Stimulated activated effector memory CD8-positive, alpha-beta T cell treated with anti-CD3 and anti-CD28 coated beads, Interleukin-12 subunit alpha, Interleukin-12 subunit beta, amount 100 ng/mL, for 72 hours (primary cell): ENCODE data around the gene IL1RL2.

Experiments
- ATAC-seq: fragments of 150-1000 bp; cut with Tn5 transposase; 2 replicates; pipeline ENCODE4 v1.10.0; 2021
- DNase-seq, 2 donors: peaks; one replicate each; pipeline ENCODE4 v3.0.0; 2021 to 2022; ENCODE audit warnings: low spot score in 2 of 2
- H3K27ac Mint-ChIP-seq: one replicate; pipeline ENCODE4 v1.8.0; 2022; ENCODE audit warnings: mild to moderate bottlenecking, mixed read lengths
- H3K36me3 Mint-ChIP-seq: one replicate; pipeline ENCODE4 v1.8.0; 2022; ENCODE audit warnings: mild to moderate bottlenecking, mixed read lengths
- H3K4me1 Mint-ChIP-seq: one replicate; pipeline ENCODE4 v1.8.0; 2022; ENCODE audit warnings: mixed read lengths
- H3K4me3 Mint-ChIP-seq: one replicate; pipeline ENCODE4 v1.8.0; 2022; ENCODE audit warnings: mild to moderate bottlenecking, mixed read lengths
- H3K9me3 Mint-ChIP-seq: one replicate; pipeline ENCODE4 v1.8.0; 2022; ENCODE audit warnings: mixed read lengths

Gene IL1RL2

GRCh38 chr2:102204638-102205037 lies 17.8 kb downstream of the IL1RL2 start:
- H3K9me3 Mint-ChIP-seq = peaks cover 5% of the 10 kb centered on the region
- DNase-seq (no peak), ATAC-seq (no peak)
- no peak overlapping the region for H3K27ac Mint-ChIP-seq
- H3K36me3 Mint-ChIP-seq = no peaks in the 10 kb centered on the region
- no peaks in the 10 kb centered on the region for H3K4me1 Mint-ChIP-seq
- no peak overlapping the region for H3K4me3 Mint-ChIP-seq

- H3K36me3 Mint-ChIP-seq = no peaks in the 10 kb centered on the region
- no peak for DNase-seq
- H3K4me3 Mint-ChIP-seq = no peak overlapping the region
- no peaks in the 10 kb centered on the region for H3K4me1 Mint-ChIP-seq
- peaks cover 5% of the 10 kb centered on the region for H3K9me3 Mint-ChIP-seq
- no peak overlapping the region for H3K27ac Mint-ChIP-seq
- ATAC-seq = no peak
These were observed 20.0 kb downstream of the IL1RL2 start for GRCh38 chr2:102206666-102207341.

- H3K36me3 Mint-ChIP-seq = no peaks in the 10 kb centered on the region
- DNase-seq = no peak
- peaks cover 5% of the 10 kb centered on the region for H3K9me3 Mint-ChIP-seq
- ATAC-seq = no peak
- no peaks in the 10 kb centered on the region for H3K4me1 Mint-ChIP-seq
- no peak overlapping the region for H3K27ac Mint-ChIP-seq
- no peak overlapping the region for H3K4me3 Mint-ChIP-seq
These were observed 22.0 kb downstream of the IL1RL2 start for GRCh38 chr2:102208774-102209173.

- Mint-ChIP-seq H3K9me3 (peaks cover 5% of the 10 kb centered on the region), H3K4me1 (no peaks in the 10 kb centered on the region), H3K27ac (no peak overlapping the region), H3K36me3 (no peaks in the 10 kb centered on the region), H3K4me3 (no peak overlapping the region)
- ATAC-seq = no peak
- no peak for DNase-seq
These were observed 22.7 kb downstream of the IL1RL2 start for GRCh38 chr2:102209474-102209873.

- H3K9me3 Mint-ChIP-seq = peaks cover 31% of the 10 kb centered on the region
- DNase-seq (no peak), ATAC-seq (no peak)
- H3K4me1 Mint-ChIP-seq = peaks cover 10% of the 10 kb centered on the region
- H3K27ac Mint-ChIP-seq = no peak overlapping the region
- H3K36me3 Mint-ChIP-seq = no peaks in the 10 kb centered on the region
- no peak overlapping the region for H3K4me3 Mint-ChIP-seq
These were observed 30.2 kb downstream of the IL1RL2 start for GRCh38 chr2:102217032-102217431.

- no peak overlapping the region for H3K4me3 Mint-ChIP-seq
- no peaks in the 10 kb centered on the region for H3K9me3 Mint-ChIP-seq
- no peak for ATAC-seq
- peak overlapping the region; percentile 63 for H3K27ac Mint-ChIP-seq
- H3K36me3 Mint-ChIP-seq = peaks cover 6% of the 10 kb centered on the region
- no peak for DNase-seq
- H3K4me1 Mint-ChIP-seq = peaks cover 65% of the 10 kb centered on the region
These were observed 38.3 kb downstream of the IL1RL2 start for GRCh38 chr2:102224824-102225739.

- no peak for DNase-seq
- ATAC-seq = no peak
- peaks cover 6% of the 10 kb centered on the region for H3K36me3 Mint-ChIP-seq
- peaks cover 72% of the 10 kb centered on the region for H3K4me1 Mint-ChIP-seq
- no peaks in the 10 kb centered on the region for H3K9me3 Mint-ChIP-seq
- peak overlapping the region; percentile 89 for H3K27ac Mint-ChIP-seq
- peak overlapping the region; percentile 3 for H3K4me3 Mint-ChIP-seq
These were observed 39.3 kb downstream of the IL1RL2 start for GRCh38 chr2:102226171-102226570.

- H3K4me1 Mint-ChIP-seq = peaks cover 72% of the 10 kb centered on the region
- DNase-seq (no peak), ATAC-seq (no peak)
- peaks cover 6% of the 10 kb centered on the region for H3K36me3 Mint-ChIP-seq
- H3K4me3 Mint-ChIP-seq = peak overlapping the region; percentile 3
- no peaks in the 10 kb centered on the region for H3K9me3 Mint-ChIP-seq
- H3K27ac Mint-ChIP-seq = peak overlapping the region; percentile 89
These were observed 40.0 kb downstream of the IL1RL2 start for GRCh38 chr2:102226612-102227391.

- Mint-ChIP-seq H3K36me3 (peaks cover 6% of the 10 kb centered on the region), H3K4me3 (no peak overlapping the region), H3K27ac (no peak overlapping the region), H3K4me1 (peaks cover 73% of the 10 kb centered on the region), H3K9me3 (no peaks in the 10 kb centered on the region)
- DNase-seq = no peak
- ATAC-seq = no peak
These were observed 42.4 kb downstream of the IL1RL2 start for GRCh38 chr2:102229141-102229769.

GRCh38 chr2:102230410-102230909 lies 43.6 kb downstream of the IL1RL2 start:
- no peak overlapping the region for H3K27ac Mint-ChIP-seq
- H3K36me3 Mint-ChIP-seq = peaks cover 15% of the 10 kb centered on the region
- H3K4me3 Mint-ChIP-seq = no peak overlapping the region
- ATAC-seq (no peak), DNase-seq (no peak)
- no peaks in the 10 kb centered on the region for H3K9me3 Mint-ChIP-seq
- peaks cover 74% of the 10 kb centered on the region for H3K4me1 Mint-ChIP-seq

- Mint-ChIP-seq H3K4me3 (no peak overlapping the region), H3K27ac (no peak overlapping the region), H3K36me3 (peaks cover 9% of the 10 kb centered on the region), H3K9me3 (no peaks in the 10 kb centered on the region), H3K4me1 (peaks cover 66% of the 10 kb centered on the region)
- ATAC-seq (no peak), DNase-seq (no peak)
These were observed 46.5 kb downstream of the IL1RL2 start for GRCh38 chr2:102233132-102233884.

- H3K9me3 Mint-ChIP-seq = no peaks in the 10 kb centered on the region
- DNase-seq (no peak), ATAC-seq (no peak)
- H3K27ac Mint-ChIP-seq = peak overlapping the region; percentile 54
- H3K4me1 Mint-ChIP-seq = peaks cover 62% of the 10 kb centered on the region
- no peak overlapping the region for H3K4me3 Mint-ChIP-seq
- H3K36me3 Mint-ChIP-seq = peaks cover 16% of the 10 kb centered on the region
These were observed 48.2 kb downstream of the IL1RL2 start for GRCh38 chr2:102235042-102235473.

GRCh38 chr2:102235491-102235890 lies 48.7 kb downstream of the IL1RL2 start:
- H3K4me3 Mint-ChIP-seq = no peak overlapping the region
- H3K27ac Mint-ChIP-seq = no peak overlapping the region
- H3K9me3 Mint-ChIP-seq = no peaks in the 10 kb centered on the region
- H3K36me3 Mint-ChIP-seq = peaks cover 16% of the 10 kb centered on the region
- peak in 1 of 2 donors; percentile 60 for DNase-seq
- no peak for ATAC-seq
- H3K4me1 Mint-ChIP-seq = peaks cover 61% of the 10 kb centered on the region

GRCh38 chr2:102236132-102236531 lies 49.3 kb downstream of the IL1RL2 start:
- peaks cover 64% of the 10 kb centered on the region for H3K4me1 Mint-ChIP-seq
- peaks cover 16% of the 10 kb centered on the region for H3K36me3 Mint-ChIP-seq
- no peaks in the 10 kb centered on the region for H3K9me3 Mint-ChIP-seq
- no peak overlapping the region for H3K27ac Mint-ChIP-seq
- DNase-seq (peak in 1 of 2 donors; percentile 45), ATAC-seq (no peak)
- H3K4me3 Mint-ChIP-seq = no peak overlapping the region
